Keratinocyte (primary cell): ENCODE results near the gene GPX3. TPM values are rescaled to one million over a fixed set of nuclear protein-coding genes. Genes with fewer than 3 reads are reported as not detected.

ENCODE experiments used
- DNase-seq: peaks from one replicate; pipeline ENCODE4 v3.0.0-alpha.2; 2011; ENCODE audit warnings: low read depth, missing footprints, low spot score
- FAIRE-seq: peaks from 2 replicates; lab custom pipeline; 2011; peaks lifted over from hg19 to GRCh38; lab: Jason Lieb, UNC
- H2AFZ ChIP-seq: 2 replicates; pipeline ENCODE4 v1.6.0; 2012; ENCODE audit warnings: low read length, control low read depth, inconsistent platforms; ENCODE audit not compliant: control insufficient read depth
- H3K27ac ChIP-seq: 2 replicates; pipeline ENCODE4 v1.5.1; 2011; ENCODE audit warnings: low read length; ENCODE audit not compliant: control insufficient read depth, insufficient read depth
- H3K27me3 ChIP-seq: 3 replicates; pipeline ENCODE4 v1.6.0; 2011; ENCODE audit warnings: low read length; ENCODE audit not compliant: control insufficient read depth, insufficient read depth; ENCODE audit errors: extremely low read depth
- H3K36me3 ChIP-seq, 2 experiments: 2 replicates in 1 of 2; 3 replicates in 1 of 2; pipeline ENCODE4 v1.5.1; 2011; ENCODE audit warnings: low read length in 2 of 2, mild to moderate bottlenecking in 1 of 2; ENCODE audit not compliant: control insufficient read depth in 2 of 2, insufficient read depth in 2 of 2; ENCODE audit errors: extremely low read depth in 1 of 2
- H3K4me1 ChIP-seq: 3 replicates; pipeline ENCODE4 v1.5.1; 2011; ENCODE audit warnings: low read length; ENCODE audit not compliant: control insufficient read depth, insufficient read depth; ENCODE audit errors: extremely low read depth
- H3K4me2 ChIP-seq: 3 replicates; pipeline ENCODE4 v1.6.0; 2011; ENCODE audit warnings: low read depth, low read length; ENCODE audit not compliant: control insufficient read depth, insufficient read depth; ENCODE audit errors: extremely low read depth
- H3K4me3 ChIP-seq, 3 experiments: fragments of 200-600 bp in 1 of 3; sonication (generic) in 1 of 3; 2 replicates in 2 of 3; 3 replicates in 1 of 3; pipeline ENCODE4 v1.5.1; 2011 to 2016; ENCODE audit warnings: low read length in 3 of 3, mild to moderate bottlenecking in 3 of 3, control low read depth in 2 of 3, inconsistent platforms in 1 of 3, low read depth in 1 of 3, mixed read lengths in 1 of 3, mixed run types in 1 of 3, moderate library complexity in 1 of 3; ENCODE audit not compliant: control insufficient read depth in 2 of 3, insufficient read depth in 2 of 3; ENCODE audit errors: extremely low read depth in 1 of 3
- H3K79me2 ChIP-seq: 2 replicates; pipeline ENCODE4 v1.6.0; 2012; ENCODE audit warnings: low read length; ENCODE audit not compliant: control insufficient read depth, insufficient read depth
- H3K9ac ChIP-seq: 3 replicates; pipeline ENCODE4 v1.6.0; 2011; ENCODE audit warnings: low read length; ENCODE audit not compliant: control insufficient read depth, insufficient read depth; ENCODE audit errors: extremely low read depth
- H3K9me1 ChIP-seq: 3 replicates; pipeline ENCODE4 v1.6.0; 2011; ENCODE audit warnings: low read length; ENCODE audit not compliant: control insufficient read depth, insufficient read depth; ENCODE audit errors: extremely low read depth
- H3K9me3 ChIP-seq: 2 replicates; pipeline ENCODE4 v1.5.1; 2012; ENCODE audit warnings: low read depth, low read length; ENCODE audit not compliant: control insufficient read depth
- H4K20me1 ChIP-seq: 3 replicates; pipeline ENCODE4 v1.6.0; 2011; ENCODE audit warnings: low read length; ENCODE audit not compliant: control insufficient read depth, insufficient read depth; ENCODE audit errors: extremely low read depth
- CTCF ChIP-seq, 3 experiments: IDR thresholded peaks in 1 of 3; conservative IDR thresholded peaks in 1 of 3; optimal IDR thresholded peaks in 1 of 3; 2 replicates in 2 of 3; 3 replicates in 1 of 3; pipeline versions ENCODE3 to v1.5.1; 2011; ENCODE audit warnings: low read length in 3 of 3, mild to moderate bottlenecking in 3 of 3, moderate library complexity in 2 of 3, control low read depth in 1 of 3, inconsistent platforms in 1 of 3; ENCODE audit not compliant: insufficient read depth in 2 of 3; ENCODE audit errors: extremely low read depth in 1 of 3
- EZH2 ChIP-seq: IDR thresholded peaks from one replicate; pipeline ENCODE4 v1.6.1; 2012; ENCODE audit warnings: inconsistent platforms, mild to moderate bottlenecking, low read length, moderate library complexity
- dilution Hi-C: fragments of 300-500 bp; cut with MboI; formaldehyde crosslinking; loops from one replicate; pipeline ENCODE4 v1.7.0; 2020; ENCODE audit warnings: low sequenced_read_pairs; ENCODE audit not compliant: extremely low pct_ligation_motif_present
- polyA plus RNA-seq, 5 experiments: library from polyadenylated mRNA; depleted of rRNA in 3 of 5; stranded (reverse) in 3 of 5; stranded (forward) in 1 of 5; unstranded in 1 of 5; fragments of >200 nt; gene quantifications; 1 replicate in 1 of 5; 2 replicates in 3 of 5; 3 replicates in 1 of 5; pipeline versions ENCODE4 v1.2.1 to v1.2.3, GENCODE V29; 2011 to 2012; ENCODE audit warnings: missing spikeins in 2 of 5, low read depth in 1 of 5, low replicate concordance in 1 of 5

GPX3 gene
- polyA plus RNA-seq, 1 donor (not counting 4 experiments of a cell fraction or from before 2014, with no cell fraction given), result 120 TPM

DNA sequence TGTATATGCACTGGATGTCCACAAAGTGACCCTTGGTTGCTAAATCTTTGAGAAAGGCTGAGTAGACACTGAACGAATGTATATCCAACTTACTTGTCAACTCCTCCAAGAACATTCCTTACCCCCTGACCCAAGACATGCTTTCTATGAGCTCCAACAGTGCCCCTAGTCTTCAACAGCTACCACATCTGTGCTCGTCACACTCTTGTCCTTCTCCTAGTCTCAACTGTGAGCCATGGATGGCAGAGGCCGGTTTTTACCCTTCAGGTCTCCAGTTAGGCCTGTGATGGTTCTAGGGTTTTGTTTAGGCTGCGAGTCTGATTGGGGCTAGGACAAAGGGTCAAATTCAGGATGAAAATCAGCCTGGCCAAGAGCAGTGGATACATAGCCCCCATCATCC, 19.0 kb upstream of the GPX3 start:
- no peaks in the 10 kb centered on the region for H4K20me1 ChIP-seq
- FAIRE-seq, result no peak
- dilution Hi-C loops, result no loop called here

GRCh38 chr5:151002250-151002649, 18.1 kb upstream of the GPX3 start:
- no peak overlapping the region for H2AFZ ChIP-seq
- H3K4me1 ChIP-seq, result no peaks in the 10 kb centered on the region
- H3K9me3 ChIP-seq, result no peaks in the 10 kb centered on the region
- no peak overlapping the region for H3K9ac ChIP-seq
- no peak overlapping the region for H3K27ac ChIP-seq
- no peaks in the 10 kb centered on the region for H3K36me3 ChIP-seq
- H3K79me2 ChIP-seq, result no peaks in the 10 kb centered on the region
- FAIRE-seq, result no peak
- DNase-seq, result no peak
- no peaks in the 10 kb centered on the region for H3K27me3 ChIP-seq
- TF ChIP-seq CTCF (optimal IDR thresholded peaks at IDR 0.05 in 1 of 3, IDR thresholded peaks at IDR 0.05 in 1 of 3, conservative IDR thresholded peaks at IDR 0.05 in 1 of 3; ENCODE audit: extremely low read depth in 1 of 3, insufficient read depth in 2 of 3, low read length in 3 of 3) (peak; percentile 22 to 45 (median 39)), EZH2 (no peak)
- H3K4me3 ChIP-seq, result no peak overlapping the region
- dilution Hi-C loops, result no loop called here
- no peaks in the 10 kb centered on the region for H4K20me1 ChIP-seq
- no peaks in the 10 kb centered on the region for H3K9me1 ChIP-seq
- no peak overlapping the region for H3K4me2 ChIP-seq

More for the DNA sequence above, 19.0 kb upstream of the GPX3 start:
- no peak for TF ChIP-seq EZH2
- TF ChIP-seq CTCF (optimal IDR thresholded peaks at IDR 0.05 in 1 of 3, IDR thresholded peaks at IDR 0.05 in 1 of 3, conservative IDR thresholded peaks at IDR 0.05 in 1 of 3; ENCODE audit: extremely low read depth in 1 of 3, insufficient read depth in 2 of 3, low read length in 3 of 3), result no peak
- no peaks in the 10 kb centered on the region for H3K4me1 ChIP-seq
- no peaks in the 10 kb centered on the region for H3K36me3 ChIP-seq
- H3K27me3 ChIP-seq, result no peaks in the 10 kb centered on the region
- no peak overlapping the region for H3K4me2 ChIP-seq
- no peak overlapping the region for H3K27ac ChIP-seq
- no peak overlapping the region for H2AFZ ChIP-seq
- no peaks in the 10 kb centered on the region for H3K9me3 ChIP-seq
- H3K9ac ChIP-seq, result no peak overlapping the region
- H3K4me3 ChIP-seq, result no peak overlapping the region
- no peak for DNase-seq
- H3K79me2 ChIP-seq, result no peaks in the 10 kb centered on the region
- H3K9me1 ChIP-seq, result no peaks in the 10 kb centered on the region
